AG04450 (cell line): ENCODE data around the gene ALKBH5. TPM values are rescaled to one million over a fixed set of nuclear protein-coding genes. Genes with fewer than 3 reads are reported as not detected.

Source experiments
- CTCF ChIA-PET: fragments of 300-600, 350-600 bp; formaldehyde crosslinking; extraction: SDS; loops from one replicate; lab custom pipeline; 2022; ENCODE audit warnings: antibody characterized with exemption, inconsistent platforms; lab: Charles Lee
- POLR2A ChIA-PET: fragments of 350-600 bp; formaldehyde crosslinking; extraction: SDS; loops from one replicate; lab custom pipeline; 2021; ENCODE audit warnings: antibody characterized with exemption, inconsistent platforms; lab: Yijun Ruan, JAX
- DNase-seq: peaks from one replicate; pipeline ENCODE4 v3.0.0-alpha.2; 2011; ENCODE audit warnings: low read depth, low spot score
- H3K27ac ChIP-seq: one replicate; pipeline ENCODE4 v1.5.1; 2012; ENCODE audit warnings: low read depth, low read length, control low read depth
- H3K27me3 ChIP-seq: one replicate; pipeline ENCODE4 v1.6.0; 2012; ENCODE audit warnings: low read length; ENCODE audit not compliant: control insufficient read depth, insufficient read depth
- H3K4me3 ChIP-seq: 2 replicates; pipeline ENCODE4 v1.5.1; 2011; ENCODE audit warnings: mild to moderate bottlenecking, low read depth, low read length, control low read depth
- H3K9me3 ChIP-seq: 2 replicates; pipeline ENCODE4 v1.5.1; 2012; ENCODE audit warnings: low read length; ENCODE audit not compliant: control insufficient read depth, insufficient read depth
- CTCF ChIP-seq: IDR thresholded peaks from 2 replicates; pipeline ENCODE4 v1.5.1; 2011; ENCODE audit warnings: low read depth, low read length, control low read depth, inconsistent platforms
- polyA plus RNA-seq: library from polyadenylated mRNA; depleted of rRNA; stranded (reverse); fragments of >200 nt; gene quantifications from 2 replicates; pipeline ENCODE4 v1.2.3, GENCODE V29; 2011

ALKBH5 gene
- polyA plus RNA-seq, 1 experiment, result 59.9 TPM

- Histone ChIP-seq H3K4me3 (peak overlapping the region; percentile 54), H3K9me3 (no peaks in the 10 kb centered on the region; the same call in 1 of the 2 replicates), H3K27me3 (no peaks in the 10 kb centered on the region), H3K27ac (peak overlapping the region; percentile 73)
- TF ChIP-seq CTCF, result no peak
- DNase-seq, result no peak
- POLR2A ChIA-PET, result interaction anchor here (0.9 to 1.0 kb wide), 2 partner anchors 11 to 41 kb away, joined by 3 read pairs; partner anchors contain the start of gene ALKBH5
- CTCF ChIA-PET, result no interaction called here
These were observed 40.9 kb downstream of the ALKBH5 start for GRCh38 chr17:18224387-18225120.

- ChIA-PET CTCF (no interaction called here), POLR2A (no interaction called here)
- peak; percentile 84 for DNase-seq
- peak within 1 kb of the TSS; percentile 73 for H3K27ac ChIP-seq
- no peaks in the 10 kb centered on the region; the same call in 1 of the 2 replicates for H3K9me3 ChIP-seq
- H3K27me3 ChIP-seq, result no peaks in the 10 kb centered on the region
- no peak for TF ChIP-seq CTCF
- H3K4me3 ChIP-seq, result peak within 1 kb of the TSS; percentile 72
These were observed 41.6 kb downstream of the ALKBH5 start, which contains the start of gene LLGL1 for GRCh38 chr17:18225121-18225641. LLGL1 (plus strand) TSS chr17:18225635; CDS start chr17:18225683, 48 bp downstream.

GRCh38 chr17:18225642-18226283, 42.1 kb downstream of the ALKBH5 start:
- POLR2A ChIA-PET, result interaction anchor here (1.0 kb wide), 1 partner anchor 10 kb away, joined by 3 read pairs; no protein-coding TSS in a partner anchor
- DNase-seq, result no peak

GRCh38 chr17:18226284-18226945, 42.8 kb downstream of the ALKBH5 start:
- ChIA-PET POLR2A (interaction anchor here (1.0 kb wide), 1 partner anchor 9 kb away, joined by 3 read pairs; no protein-coding TSS in a partner anchor), CTCF (interaction anchor here (1.2 kb wide), 1 partner anchor 8 kb away, joined by 3 read pairs; no protein-coding TSS in a partner anchor)
- no peak for DNase-seq
- peak overlapping the region; percentile 72 for H3K4me3 ChIP-seq
- H3K9me3 ChIP-seq, result no peaks in the 10 kb centered on the region; the same call in 1 of the 2 replicates
- no peak for TF ChIP-seq CTCF
- H3K27me3 ChIP-seq, result no peaks in the 10 kb centered on the region
- no peak overlapping the region for H3K27ac ChIP-seq

More at GRCh38 chr17:18225642-18226283, 42.1 kb downstream of the ALKBH5 start:
- no peak overlapping the region for H3K27ac ChIP-seq
- H3K9me3 ChIP-seq, result no peaks in the 10 kb centered on the region; the same call in 1 of the 2 replicates
- H3K4me3 ChIP-seq, result peak overlapping the region; percentile 72
- H3K27me3 ChIP-seq, result no peaks in the 10 kb centered on the region
- no peak for TF ChIP-seq CTCF
- CTCF ChIA-PET, result no interaction called here
